ENCODE measurements around the gene RIMS4. TPM values are rescaled to one million over a fixed set of nuclear protein-coding genes. Genes with fewer than 3 reads are reported as not detected.

RIMS4 gene
- total RNA-seq, 1 experiment from 2014 or later = 2.7 TPM

- Histone ChIP-seq H3K4me3 (ENCODE audit: insufficient read depth, low read depth, low read length) (no peak overlapping the region), H3K36me3 (replicated peaks; ENCODE audit: control insufficient read depth, insufficient read depth, low read length) (no peaks in the 10 kb centered on the region), H3K27me3 (ENCODE audit: control insufficient read depth, insufficient read depth, low read length) (no peaks in the 10 kb centered on the region)
- DNase-seq = peak; percentile 68
Observed at GRCh38 chr20:44754554-44754953, 55.8 kb downstream of the RIMS4 start.

GRCh38 chr20:44752099-44752931, 58.0 kb downstream of the RIMS4 start:
- Histone ChIP-seq H3K27me3 (ENCODE audit: control insufficient read depth, insufficient read depth, low read length) (no peaks in the 10 kb centered on the region; the same call in 1 of the 2 replicates), H3K4me3 (ENCODE audit: insufficient read depth, low read depth, low read length) (no peak overlapping the region), H3K36me3 (replicated peaks; ENCODE audit: control insufficient read depth, insufficient read depth, low read length) (no peaks in the 10 kb centered on the region)
- peak; percentile 55 for DNase-seq

GRCh38 chr20:44750081-44750805, 60.1 kb downstream of the RIMS4 start:
- no peaks in the 10 kb centered on the region for H3K36me3 ChIP-seq (replicated peaks; ENCODE audit: control insufficient read depth, insufficient read depth, low read length)
- DNase-seq = peak; percentile 91
- no peak overlapping the region for H3K4me3 ChIP-seq (ENCODE audit: insufficient read depth, low read depth, low read length)
- H3K27me3 ChIP-seq (ENCODE audit: control insufficient read depth, insufficient read depth, low read length) = peaks cover 16% of the 10 kb centered on the region

GRCh38 chr20:44748005-44748370, 62.4 kb downstream of the RIMS4 start:
- Histone ChIP-seq H3K4me3 (ENCODE audit: insufficient read depth, low read depth, low read length) (no peak overlapping the region), H3K36me3 (replicated peaks; ENCODE audit: control insufficient read depth, insufficient read depth, low read length) (no peaks in the 10 kb centered on the region), H3K27me3 (ENCODE audit: control insufficient read depth, insufficient read depth, low read length) (peaks cover 25% of the 10 kb centered on the region)
- DNase-seq = peak; percentile 57

- H3K27me3 ChIP-seq (ENCODE audit: control insufficient read depth, insufficient read depth, low read length) = peaks cover 25% of the 10 kb centered on the region
- DNase-seq = peak; percentile 92
- no peaks in the 10 kb centered on the region for H3K36me3 ChIP-seq (replicated peaks; ENCODE audit: control insufficient read depth, insufficient read depth, low read length)
Observed at GRCh38 chr20:44747166-44748004, 63.0 kb downstream of the RIMS4 start.

GRCh38 chr20:44746367-44747165, 63.8 kb downstream of the RIMS4 start:
- peak; percentile 78 for DNase-seq
- H3K36me3 ChIP-seq (replicated peaks; ENCODE audit: control insufficient read depth, insufficient read depth, low read length) = no peaks in the 10 kb centered on the region
- H3K27me3 ChIP-seq (ENCODE audit: control insufficient read depth, insufficient read depth, low read length) = peaks cover 28% of the 10 kb centered on the region
- peak overlapping the region; percentile 58 for H3K4me3 ChIP-seq (ENCODE audit: insufficient read depth, low read depth, low read length)

More at GRCh38 chr20:44747166-44748004, 63.0 kb downstream of the RIMS4 start:
- H3K4me3 ChIP-seq (ENCODE audit: insufficient read depth, low read depth, low read length) = no peak overlapping the region

GRCh38 chr20:44745598-44746366, 64.6 kb downstream of the RIMS4 start, which contains the start of gene KCNK15:
Gene KCNK15 (plus strand): TSS chr20:44745865. CDS start chr20:44745911, 46 bp downstream.
- DNase-seq = peak; percentile 80
- Histone ChIP-seq H3K27me3 (ENCODE audit: control insufficient read depth, insufficient read depth, low read length) (peaks cover 28% of the 10 kb centered on the region), H3K4me3 (ENCODE audit: insufficient read depth, low read depth, low read length) (peak within 1 kb of the TSS; percentile 58), H3K36me3 (replicated peaks; ENCODE audit: control insufficient read depth, insufficient read depth, low read length) (no peaks in the 10 kb centered on the region)

GRCh38 chr20:44745122-44745597, 65.2 kb downstream of the RIMS4 start:
- no peak for DNase-seq
- H3K36me3 ChIP-seq (replicated peaks; ENCODE audit: control insufficient read depth, insufficient read depth, low read length) = no peaks in the 10 kb centered on the region
- H3K27me3 ChIP-seq (ENCODE audit: control insufficient read depth, insufficient read depth, low read length) = peaks cover 28% of the 10 kb centered on the region
- peak overlapping the region; percentile 58 for H3K4me3 ChIP-seq (ENCODE audit: insufficient read depth, low read depth, low read length)

- peaks cover 28% of the 10 kb centered on the region for H3K27me3 ChIP-seq (ENCODE audit: control insufficient read depth, insufficient read depth, low read length)
- no peaks in the 10 kb centered on the region for H3K36me3 ChIP-seq (replicated peaks; ENCODE audit: control insufficient read depth, insufficient read depth, low read length)
- DNase-seq = peak; percentile 29
- H3K4me3 ChIP-seq (ENCODE audit: insufficient read depth, low read depth, low read length) = no peak overlapping the region
Observed at GRCh38 chr20:44743916-44744655, 66.3 kb downstream of the RIMS4 start.

GRCh38 chr20:44743080-44743701, 67.2 kb downstream of the RIMS4 start:
- no peak for DNase-seq
- Histone ChIP-seq H3K36me3 (replicated peaks; ENCODE audit: control insufficient read depth, insufficient read depth, low read length) (no peaks in the 10 kb centered on the region), H3K4me3 (ENCODE audit: insufficient read depth, low read depth, low read length) (no peak overlapping the region), H3K27me3 (ENCODE audit: control insufficient read depth, insufficient read depth, low read length) (peaks cover 28% of the 10 kb centered on the region)

GRCh38 chr20:44742304-44743079, 67.9 kb downstream of the RIMS4 start:
- no peaks in the 10 kb centered on the region for H3K36me3 ChIP-seq (replicated peaks; ENCODE audit: control insufficient read depth, insufficient read depth, low read length)
- H3K4me3 ChIP-seq (ENCODE audit: insufficient read depth, low read depth, low read length) = no peak overlapping the region
- peaks cover 28% of the 10 kb centered on the region for H3K27me3 ChIP-seq (ENCODE audit: control insufficient read depth, insufficient read depth, low read length)
- DNase-seq = peak; percentile 16

- no peaks in the 10 kb centered on the region for H3K36me3 ChIP-seq (replicated peaks; ENCODE audit: control insufficient read depth, insufficient read depth, low read length)
- H3K27me3 ChIP-seq (ENCODE audit: control insufficient read depth, insufficient read depth, low read length) = peaks cover 11% of the 10 kb centered on the region
- DNase-seq = no peak
- H3K4me3 ChIP-seq (ENCODE audit: insufficient read depth, low read depth, low read length) = no peak overlapping the region
Observed at GRCh38 chr20:44739942-44740341, 70.4 kb downstream of the RIMS4 start.
